Dendritic cell treated with granulocyte-macrophage colony-stimulating factor and Interleukin-4, amounts not matched to agents 40 ng/mL and 50 ng/mL, for 4 days (primary cell): ENCODE results near the gene FOXL3.

Experiments
- H3K27ac Mint-ChIP-seq: one replicate; pipeline ENCODE4 v1.8.0; 2022; ENCODE audit warnings: mild to moderate bottlenecking, mixed read lengths
- H3K27me3 Mint-ChIP-seq: one replicate; pipeline ENCODE4 v1.8.0; 2022; ENCODE audit warnings: mild to moderate bottlenecking, mixed read lengths
- H3K36me3 Mint-ChIP-seq: one replicate; pipeline ENCODE4 v1.8.0; 2022; ENCODE audit warnings: low read depth, mixed read lengths
- H3K4me1 Mint-ChIP-seq: one replicate; pipeline ENCODE4 v1.8.0; 2022; ENCODE audit warnings: low read depth, mixed read lengths
- H3K4me3 Mint-ChIP-seq: one replicate; pipeline ENCODE4 v1.8.0; 2022; ENCODE audit warnings: mild to moderate bottlenecking, moderate library complexity, mixed read lengths
- H3K9me3 Mint-ChIP-seq: one replicate; pipeline ENCODE4 v1.8.0; 2022; ENCODE audit warnings: mixed read lengths
- intact Hi-C: fragments of 100-400 bp; cut with micrococcal nuclease; formaldehyde crosslinking; loops from one replicate; pipeline ENCODE4 v1.15.0; 2022

The FOXL3 gene

GRCh38 chr7:317643-318405 is 27.9 kb downstream of the FOXL3 start:
- intact Hi-C loops: no loop called here
- H3K27ac Mint-ChIP-seq: no peak overlapping the region

GRCh38 chr7:318476-318875 is 28.5 kb downstream of the FOXL3 start:
- intact Hi-C loops: no loop called here
- Mint-ChIP-seq H3K4me3 (no peak overlapping the region), H3K27ac (no peak overlapping the region), H3K27me3 (peaks cover 46% of the 10 kb centered on the region), H3K36me3 (no peaks in the 10 kb centered on the region), H3K9me3 (peaks cover 7% of the 10 kb centered on the region), H3K4me1 (peaks cover 7% of the 10 kb centered on the region)

More at GRCh38 chr7:317643-318405, 27.9 kb downstream of the FOXL3 start:
- H3K4me3 Mint-ChIP-seq: no peak overlapping the region
- no peaks in the 10 kb centered on the region for H3K36me3 Mint-ChIP-seq
- peaks cover 7% of the 10 kb centered on the region for H3K4me1 Mint-ChIP-seq
- peaks cover 45% of the 10 kb centered on the region for H3K27me3 Mint-ChIP-seq
- H3K9me3 Mint-ChIP-seq: peaks cover 7% of the 10 kb centered on the region

GRCh38 chr7:318878-319661 is 29.1 kb downstream of the FOXL3 start:
- H3K4me1 Mint-ChIP-seq: peaks cover 7% of the 10 kb centered on the region
- H3K36me3 Mint-ChIP-seq: no peaks in the 10 kb centered on the region
- intact Hi-C loops: no loop called here
- H3K27ac Mint-ChIP-seq: no peak overlapping the region
- H3K27me3 Mint-ChIP-seq: peaks cover 48% of the 10 kb centered on the region
- H3K9me3 Mint-ChIP-seq: peaks cover 7% of the 10 kb centered on the region
- H3K4me3 Mint-ChIP-seq: no peak overlapping the region

DNA sequence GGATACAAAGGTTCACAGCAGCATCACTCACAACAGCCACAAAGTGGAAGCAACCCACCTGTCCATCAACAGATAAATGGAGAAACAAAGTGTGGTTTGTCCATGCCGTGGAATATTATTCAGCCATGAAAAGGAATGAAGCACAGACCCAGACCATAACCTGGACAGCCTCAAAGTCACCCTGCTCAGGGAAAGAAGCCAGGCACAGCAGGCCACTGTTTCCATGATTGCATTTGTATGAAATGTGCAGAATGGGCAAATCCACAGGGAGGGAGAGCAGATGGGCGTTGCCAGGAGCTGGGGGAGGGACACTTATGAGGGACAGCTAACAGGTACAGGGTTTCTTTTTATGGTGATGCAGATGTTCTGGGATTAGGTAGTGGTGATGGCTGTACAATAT is 30.3 kb downstream of the FOXL3 start:
- Mint-ChIP-seq H3K9me3 (peaks cover under 1% of the 10 kb centered on the region), H3K27me3 (peaks cover 46% of the 10 kb centered on the region), H3K27ac (no peak overlapping the region), H3K4me3 (no peak overlapping the region), H3K36me3 (no peaks in the 10 kb centered on the region), H3K4me1 (peaks cover 7% of the 10 kb centered on the region)
- intact Hi-C loops: loop anchor here (5.0 kb wide), 1 partner anchor 317 kb away; no protein-coding TSS in a partner anchor

- H3K27ac Mint-ChIP-seq: no peak overlapping the region
Observed at GRCh38 chr7:322111-322671, 32.2 kb downstream of the FOXL3 start.

GRCh38 chr7:322708-323111 is 32.7 kb downstream of the FOXL3 start:
- intact Hi-C loops: loop anchor here (2.0 to 5.0 kb wide), 2 partner anchors 315 to 452 kb away; no protein-coding TSS in a partner anchor
- Mint-ChIP-seq H3K4me1 (peaks cover 7% of the 10 kb centered on the region), H3K27ac (no peak overlapping the region), H3K9me3 (no peaks in the 10 kb centered on the region), H3K27me3 (peaks cover 32% of the 10 kb centered on the region), H3K4me3 (no peak overlapping the region), H3K36me3 (no peaks in the 10 kb centered on the region)

More at GRCh38 chr7:322111-322671, 32.2 kb downstream of the FOXL3 start:
- H3K9me3 Mint-ChIP-seq: no peaks in the 10 kb centered on the region
- intact Hi-C loops: loop anchor here (2.0 to 5.0 kb wide), 2 partner anchors 315 to 453 kb away; no protein-coding TSS in a partner anchor
- no peaks in the 10 kb centered on the region for H3K36me3 Mint-ChIP-seq
- peaks cover 35% of the 10 kb centered on the region for H3K27me3 Mint-ChIP-seq
- H3K4me3 Mint-ChIP-seq: no peak overlapping the region
- peaks cover 7% of the 10 kb centered on the region for H3K4me1 Mint-ChIP-seq

DNA sequence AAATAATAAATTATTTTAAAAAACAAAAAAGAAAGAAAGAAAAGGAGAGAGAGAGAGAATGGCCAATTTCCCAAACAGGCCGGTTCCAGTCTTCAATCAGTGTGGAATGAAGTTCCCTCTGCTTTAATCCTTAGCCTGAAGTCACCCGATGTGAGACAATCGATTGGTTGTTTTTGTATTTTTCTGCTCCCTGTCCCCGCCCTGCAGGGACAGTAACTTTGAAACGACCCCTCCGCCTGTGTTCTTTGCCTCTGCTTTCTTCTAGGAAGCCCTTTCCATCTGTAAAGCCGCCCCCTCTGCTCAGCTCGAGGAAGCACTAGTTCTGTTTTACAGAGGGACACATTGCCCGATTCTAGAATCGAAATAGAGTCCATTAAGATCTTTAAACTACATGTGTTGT is 33.4 kb downstream of the FOXL3 start:
- peaks cover 7% of the 10 kb centered on the region for H3K4me1 Mint-ChIP-seq
- no peak overlapping the region for H3K4me3 Mint-ChIP-seq
- intact Hi-C loops: loop anchor here (2.0 to 5.0 kb wide), 2 partner anchors 314 to 451 kb away; no protein-coding TSS in a partner anchor
- no peaks in the 10 kb centered on the region for H3K9me3 Mint-ChIP-seq
- H3K27ac Mint-ChIP-seq: no peak overlapping the region
- no peaks in the 10 kb centered on the region for H3K36me3 Mint-ChIP-seq
- H3K27me3 Mint-ChIP-seq: peaks cover 29% of the 10 kb centered on the region

GRCh38 chr7:324011-324410 is 34.0 kb downstream of the FOXL3 start:
- H3K27me3 Mint-ChIP-seq: peaks cover 23% of the 10 kb centered on the region
- no peak overlapping the region for H3K27ac Mint-ChIP-seq
- H3K4me3 Mint-ChIP-seq: no peak overlapping the region
- H3K9me3 Mint-ChIP-seq: no peaks in the 10 kb centered on the region
- peaks cover 7% of the 10 kb centered on the region for H3K4me1 Mint-ChIP-seq
- no peaks in the 10 kb centered on the region for H3K36me3 Mint-ChIP-seq
- intact Hi-C loops: loop anchor here (5.0 kb wide), 1 partner anchor 313 kb away; no protein-coding TSS in a partner anchor

GRCh38 chr7:325051-325798 is 35.3 kb downstream of the FOXL3 start:
- Mint-ChIP-seq H3K36me3 (no peaks in the 10 kb centered on the region), H3K4me3 (no peak overlapping the region), H3K4me1 (peaks cover 7% of the 10 kb centered on the region), H3K27me3 (peaks cover 21% of the 10 kb centered on the region), H3K27ac (no peak overlapping the region), H3K9me3 (no peaks in the 10 kb centered on the region)
- intact Hi-C loops: no loop called here

GRCh38 chr7:325811-326210 is 35.8 kb downstream of the FOXL3 start:
- Mint-ChIP-seq H3K27me3 (peaks cover 22% of the 10 kb centered on the region), H3K27ac (no peak overlapping the region), H3K9me3 (no peaks in the 10 kb centered on the region), H3K4me1 (peaks cover 7% of the 10 kb centered on the region), H3K36me3 (no peaks in the 10 kb centered on the region), H3K4me3 (no peak overlapping the region)
- intact Hi-C loops: no loop called here

DNA sequence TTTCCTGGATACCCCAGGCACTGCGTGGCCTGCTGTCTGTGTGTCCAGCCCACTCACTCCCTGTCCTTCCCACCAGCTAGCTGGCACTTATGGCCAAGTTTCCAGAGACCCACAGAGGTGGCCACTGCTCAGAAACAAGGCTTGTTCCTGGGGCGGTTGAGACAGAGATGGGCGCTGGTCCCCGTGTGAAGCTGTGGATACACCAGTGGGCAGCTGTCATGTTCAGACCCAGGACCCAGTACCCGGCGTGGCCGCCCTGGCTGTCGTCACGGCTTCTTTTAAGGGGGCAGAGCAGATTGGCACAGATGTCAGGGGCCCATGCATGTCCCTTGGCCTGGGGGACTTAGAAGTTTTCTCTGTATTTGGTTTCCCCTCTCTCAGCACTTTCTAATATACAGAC is 36.3 kb downstream of the FOXL3 start:
- Mint-ChIP-seq H3K9me3 (no peaks in the 10 kb centered on the region), H3K4me3 (no peak overlapping the region), H3K4me1 (peaks cover 7% of the 10 kb centered on the region), H3K36me3 (no peaks in the 10 kb centered on the region), H3K27ac (no peak overlapping the region), H3K27me3 (peaks cover 25% of the 10 kb centered on the region)
- intact Hi-C loops: no loop called here

DNA sequence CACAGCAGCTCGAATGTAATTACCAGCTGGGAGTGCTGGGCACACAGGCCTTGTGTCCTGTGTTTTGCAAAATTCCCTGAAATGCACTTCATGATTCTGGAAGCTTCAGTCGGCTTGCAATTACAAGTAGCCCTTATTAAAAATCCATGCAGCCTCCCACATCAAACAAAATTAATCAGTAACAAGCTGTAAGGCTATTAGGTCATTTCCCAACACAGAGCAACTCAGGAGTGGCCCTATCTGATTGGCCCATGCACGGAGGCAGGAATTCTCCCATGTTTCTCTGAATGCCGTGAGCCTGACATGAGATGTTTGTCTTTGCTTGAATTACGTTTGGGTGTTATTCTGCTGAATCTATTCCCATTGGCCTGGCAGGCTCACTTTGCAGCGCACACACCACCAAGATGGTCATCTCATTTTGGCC is 36.9 kb downstream of the FOXL3 start:
- Mint-ChIP-seq H3K4me1 (peaks cover 7% of the 10 kb centered on the region), H3K4me3 (no peak overlapping the region), H3K27me3 (peaks cover 28% of the 10 kb centered on the region), H3K36me3 (no peaks in the 10 kb centered on the region), H3K9me3 (no peaks in the 10 kb centered on the region), H3K27ac (no peak overlapping the region)
- intact Hi-C loops: no loop called here

DNA sequence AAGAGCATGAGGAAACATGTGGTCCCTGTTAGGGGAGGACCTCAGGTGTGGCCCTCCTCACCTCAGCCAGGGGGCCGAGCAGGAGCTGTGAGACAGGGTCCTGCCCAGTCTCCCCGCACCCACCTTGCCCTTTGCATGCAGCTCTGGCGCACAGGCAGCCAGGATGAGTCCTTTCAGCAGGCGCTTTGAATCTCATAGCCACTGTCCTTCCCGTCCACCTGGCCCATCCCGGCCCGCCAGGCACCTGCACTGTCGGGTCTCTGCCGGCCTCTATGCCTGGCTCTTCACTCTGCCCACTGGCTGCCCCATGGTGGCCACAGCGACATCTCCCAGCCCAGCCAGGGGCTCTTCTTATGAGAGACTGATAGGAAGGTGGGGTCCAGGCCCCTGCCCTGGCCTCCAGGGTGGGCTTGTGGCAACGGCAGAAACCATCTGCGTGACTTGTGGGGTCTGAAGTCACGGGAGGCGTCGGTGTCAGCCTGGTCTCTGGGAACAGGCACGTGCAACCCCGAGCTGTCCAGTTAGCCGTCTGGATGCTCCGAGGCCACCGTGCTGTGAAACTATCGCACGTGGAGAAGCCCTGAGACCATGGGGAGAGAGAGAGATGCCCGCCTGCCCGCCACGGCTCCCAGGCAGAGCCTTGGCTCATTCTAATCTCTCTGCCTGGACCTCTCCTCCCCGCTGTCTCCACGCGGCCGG is 37.4 kb downstream of the FOXL3 start:
- no peaks in the 10 kb centered on the region for H3K9me3 Mint-ChIP-seq
- no peak overlapping the region for H3K27ac Mint-ChIP-seq
- intact Hi-C loops: no loop called here
- H3K27me3 Mint-ChIP-seq: peaks cover 33% of the 10 kb centered on the region
- H3K4me1 Mint-ChIP-seq: peaks cover 1% of the 10 kb centered on the region
- no peaks in the 10 kb centered on the region for H3K36me3 Mint-ChIP-seq
- no peak overlapping the region for H3K4me3 Mint-ChIP-seq
